ENCODE data around the gene STIP1.

STIP1 gene

DNA sequence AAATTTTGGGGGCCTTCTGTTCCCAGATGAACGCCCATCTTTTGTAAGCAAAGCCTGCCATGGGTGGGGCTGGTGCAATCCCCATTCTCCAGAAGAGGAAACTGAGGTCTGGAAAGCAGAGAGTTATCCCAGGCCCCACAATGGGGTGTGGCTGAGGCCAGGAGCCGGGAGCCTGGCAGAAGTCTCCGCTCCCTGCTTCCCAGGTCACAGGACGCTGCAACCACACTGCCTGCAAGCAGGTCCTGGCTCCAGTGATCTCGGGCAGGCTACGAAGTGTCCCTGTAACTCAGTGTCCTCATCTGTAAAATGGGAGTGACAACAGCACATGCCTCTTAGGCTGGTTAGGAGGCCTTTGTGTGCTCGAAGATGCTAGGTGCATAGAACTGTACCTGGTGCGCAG, 67.1 kb downstream of the STIP1 start:
- DNase-seq: no peak

DNA sequence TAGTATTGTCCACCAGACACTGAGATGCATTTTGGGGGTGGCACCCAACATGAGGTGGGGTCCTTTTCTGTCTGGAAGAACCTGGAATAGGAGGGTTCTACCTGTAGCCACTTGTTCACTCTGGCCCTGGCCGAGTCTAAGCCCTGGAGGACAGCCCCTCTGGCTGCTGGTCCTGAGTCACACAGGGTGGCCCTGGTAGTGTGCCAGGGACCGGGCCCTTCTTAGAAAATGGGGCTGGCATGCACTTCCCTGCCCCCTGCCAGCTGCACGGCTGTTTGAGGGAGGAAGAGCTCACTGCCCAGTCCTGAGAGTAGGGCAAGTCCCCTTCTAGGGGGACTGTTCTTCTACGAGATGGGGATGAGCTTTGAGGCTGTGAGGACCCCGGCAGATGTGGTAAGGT, 67.5 kb downstream of the STIP1 start:
- DNase-seq: no peak
